Medulla oblongata (tissue), 1 donor: ENCODE results near the gene PGAP1.
"Not testable (repeated sequence)": the region's sequence is repeated elsewhere in the genome, so short reads cannot be mapped to it uniquely, and the experiment has no call there.

ENCODE experiments used
- DNase-seq: peaks from one replicate; pipeline ENCODE4 v3.0.0-alpha.2; 2015; ENCODE audit errors: extremely low spot score

PGAP1 gene

DNA sequence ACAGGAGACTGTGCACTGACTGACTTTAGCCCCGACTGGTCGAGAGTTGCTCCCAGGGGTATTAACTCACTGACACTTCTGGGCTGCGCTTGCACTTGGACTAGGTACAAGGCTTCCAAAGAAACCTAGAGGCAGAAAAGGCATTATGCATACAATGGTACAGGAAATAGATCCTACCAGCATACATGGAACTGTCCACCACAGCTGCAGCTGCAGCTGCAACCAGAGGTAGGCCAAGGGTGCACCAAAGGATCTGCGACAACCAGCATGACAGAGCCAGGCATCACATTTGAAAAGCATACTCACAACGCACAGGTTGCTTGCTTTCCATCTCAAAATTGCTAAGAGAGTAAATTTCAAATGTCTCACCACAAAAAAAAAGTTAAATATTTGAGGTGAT lies 22.6 kb upstream of the PGAP1 start:
- no peak for DNase-seq

- DNase-seq: no peak
These were observed 18.1 kb upstream of the PGAP1 start for GRCh38 chr2:196944570-196944969.

DNA sequence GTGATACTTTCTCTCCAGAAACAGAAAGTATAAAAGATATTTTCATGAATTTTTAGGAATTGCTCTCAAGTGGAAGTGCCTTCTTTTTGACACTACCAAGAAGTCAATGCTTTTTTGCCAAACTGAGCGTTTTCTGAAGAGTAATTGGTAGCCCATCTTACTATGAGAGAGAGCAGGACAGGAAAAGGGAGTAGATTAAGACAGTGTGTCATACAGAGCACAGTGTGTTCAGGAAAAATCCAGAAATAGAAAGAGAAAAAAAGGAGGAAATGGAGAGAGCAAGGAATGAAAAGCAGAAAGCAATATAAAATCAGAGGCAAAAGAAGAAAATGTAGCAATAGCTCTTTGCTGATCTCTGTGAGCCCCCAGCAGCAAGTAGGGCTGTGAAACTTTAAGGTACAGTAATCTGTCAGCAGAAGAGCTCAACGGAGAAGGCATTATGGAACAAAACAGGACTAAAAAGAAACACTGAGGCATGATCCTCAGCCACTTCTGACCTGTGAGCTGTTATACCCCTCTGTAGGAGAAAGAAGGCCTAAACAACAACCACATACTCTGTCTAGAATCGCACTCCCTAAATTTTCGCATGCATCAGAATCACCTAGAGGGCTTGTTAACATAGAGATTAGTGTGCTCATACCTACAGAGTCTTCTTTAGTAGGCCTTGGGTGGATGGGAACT lies 15.0 kb upstream of the PGAP1 start:
- no peak for DNase-seq

GRCh38 chr2:196939371-196939770 lies 12.9 kb upstream of the PGAP1 start:
- no peak for DNase-seq

GRCh38 chr2:196935432-196935831 lies 8.9 kb upstream of the PGAP1 start:
- no peak for DNase-seq

GRCh38 chr2:196934672-196935071 lies 8.2 kb upstream of the PGAP1 start:
- DNase-seq: no peak

DNA sequence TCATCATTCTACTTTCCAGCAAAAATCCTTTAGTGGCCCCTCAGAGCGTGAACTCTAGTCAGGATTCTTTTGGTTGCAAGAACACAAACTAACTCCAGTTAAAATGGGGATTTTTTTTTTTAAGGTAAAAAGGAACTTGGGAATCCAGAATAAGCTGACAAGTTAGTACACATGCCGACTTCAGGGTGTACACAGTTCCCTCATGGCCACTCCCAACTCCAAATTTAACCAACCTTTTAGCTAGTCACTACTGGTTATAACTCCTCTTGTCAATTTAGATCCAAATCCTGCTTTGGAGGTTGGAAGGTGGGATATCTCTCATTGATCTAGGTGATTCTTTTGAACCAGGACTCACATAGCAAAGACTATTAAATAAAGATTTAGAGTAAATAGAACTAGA lies 5.0 kb upstream of the PGAP1 start:
- DNase-seq: no peak

- peak; percentile 64 for DNase-seq
These were observed 1.1 kb upstream of the PGAP1 start for GRCh38 chr2:196927376-196928225.

DNA sequence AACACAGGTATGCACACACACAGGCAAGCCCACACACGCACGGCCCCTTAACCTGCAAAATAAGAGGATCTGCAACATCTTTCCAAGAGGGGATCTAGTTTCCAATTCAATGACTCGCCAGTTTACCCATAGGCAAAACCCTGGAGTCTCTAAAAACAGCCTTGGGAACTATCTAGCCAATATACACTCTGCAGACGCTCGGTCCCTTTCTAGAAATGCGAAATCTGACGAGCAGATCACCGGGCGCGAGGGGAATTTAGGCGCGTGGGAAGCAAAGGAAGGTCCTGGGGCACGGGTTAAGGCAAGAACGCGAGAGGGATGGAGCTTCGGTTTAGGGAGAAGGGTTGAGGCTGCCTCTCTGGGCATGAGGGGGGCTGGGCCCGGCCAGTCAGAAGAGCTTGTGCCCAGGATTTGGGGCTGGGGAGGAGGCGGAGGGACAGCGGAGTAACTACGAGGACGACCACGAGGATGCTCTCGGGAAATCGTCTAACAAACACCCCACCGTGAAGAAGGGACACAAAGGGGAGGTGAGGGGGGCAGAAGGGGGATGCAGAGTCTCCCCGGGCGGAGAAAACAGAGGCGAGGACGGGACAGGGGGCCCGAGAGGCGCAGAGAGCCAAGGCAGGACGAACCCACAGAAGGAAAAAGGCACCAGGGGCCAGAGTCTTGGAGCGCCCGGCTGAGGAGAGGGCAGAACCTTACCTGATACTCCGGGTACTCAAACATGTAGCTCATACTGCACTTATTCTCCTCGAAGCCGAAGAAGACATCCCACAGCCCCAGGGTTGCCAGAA lies 542 bp downstream of the PGAP1 start:
- peak; percentile 58 for DNase-seq

- peak; percentile 8 for DNase-seq
These were observed 1.3 kb downstream of the PGAP1 start for GRCh38 chr2:196925051-196925767.

GRCh38 chr2:196924051-196924450 lies 2.5 kb downstream of the PGAP1 start:
- DNase-seq: no peak

DNA sequence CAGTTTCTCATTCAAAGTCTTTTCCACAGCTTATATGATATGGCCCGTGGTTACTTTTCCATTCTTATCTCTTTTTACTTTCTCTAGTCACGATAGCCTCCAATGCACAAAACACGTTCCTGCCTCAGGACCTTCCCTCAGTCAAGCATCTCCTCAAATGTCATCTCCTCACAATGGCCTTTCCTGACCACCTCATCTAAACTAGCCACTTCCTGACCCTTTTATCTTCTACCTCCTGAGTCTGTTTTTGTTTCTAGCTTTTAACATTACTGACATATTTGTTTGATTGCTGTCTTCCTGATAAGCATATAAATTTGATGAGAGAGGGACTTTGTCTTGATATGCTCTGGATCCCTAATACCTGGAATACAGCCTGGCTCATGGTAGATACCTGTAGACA lies 7.6 kb downstream of the PGAP1 start:
- no peak for DNase-seq

- DNase-seq: no peak
These were observed 8.7 kb downstream of the PGAP1 start for GRCh38 chr2:196917802-196918201.

GRCh38 chr2:196915507-196916189 lies 10.9 kb downstream of the PGAP1 start:
- DNase-seq: no peak

GRCh38 chr2:196914867-196915460 lies 11.5 kb downstream of the PGAP1 start:
- DNase-seq: no peak

- DNase-seq: no peak
These were observed 12.8 kb downstream of the PGAP1 start for GRCh38 chr2:196913691-196914090.

DNA sequence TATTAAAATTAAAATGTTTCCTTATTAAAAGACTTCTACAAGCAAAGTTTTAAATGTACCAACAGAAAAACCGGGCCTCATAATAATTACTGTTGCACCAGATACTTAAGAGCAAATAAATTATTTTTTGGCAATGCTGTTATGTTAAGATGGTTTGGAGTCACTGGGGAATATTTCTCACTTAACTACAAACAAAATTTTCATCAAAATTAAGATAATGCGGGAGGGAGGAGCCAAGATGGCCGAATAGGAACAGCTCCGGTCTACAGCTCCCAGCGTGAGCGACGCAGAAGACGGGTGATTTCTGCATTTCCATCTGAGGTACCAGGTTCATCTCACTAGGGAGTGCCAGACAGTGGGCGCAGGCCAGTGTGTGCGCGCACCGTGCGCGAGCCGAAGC lies 21.1 kb downstream of the PGAP1 start:
- not testable (repeated sequence) for DNase-seq

GRCh38 chr2:196902828-196903227 lies 23.7 kb downstream of the PGAP1 start:
- DNase-seq: no peak

DNA sequence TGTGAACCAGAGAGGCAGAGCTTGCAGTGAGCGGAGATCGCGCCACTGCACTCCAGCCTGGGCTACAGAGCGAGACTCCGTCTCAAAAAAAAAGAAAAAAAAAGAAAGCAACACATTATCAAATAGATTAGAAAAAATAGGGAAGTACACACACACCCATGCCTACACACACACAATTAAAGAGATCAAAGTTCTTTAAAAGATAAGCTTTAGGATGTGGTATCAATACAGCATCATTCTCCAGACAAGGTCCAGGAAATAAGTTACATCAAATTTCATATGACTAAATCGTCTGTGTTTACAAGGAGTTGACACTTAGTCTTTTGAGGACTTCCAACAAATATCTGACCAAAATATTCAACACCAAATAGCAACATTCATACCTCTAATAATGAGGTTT lies 25.7 kb downstream of the PGAP1 start:
- DNase-seq: no peak

DNA sequence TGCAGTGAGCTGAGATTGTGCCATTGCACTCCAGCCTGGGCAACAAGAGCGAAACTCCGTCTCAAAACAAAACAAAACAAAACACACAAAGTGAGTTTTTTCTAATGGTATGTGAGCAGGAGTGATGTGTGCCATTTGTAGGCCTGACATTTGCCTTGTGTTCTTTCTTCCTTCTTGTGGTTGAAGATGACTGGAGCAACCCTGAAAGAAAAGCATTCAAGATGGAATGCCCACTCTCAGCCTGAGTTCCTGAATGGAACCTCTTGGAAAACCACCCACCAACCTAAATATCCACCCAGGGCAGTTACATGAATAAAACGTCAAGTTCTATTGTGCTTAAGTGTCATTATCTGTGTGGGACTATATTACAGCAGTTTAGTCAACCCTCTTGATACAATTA lies 26.5 kb downstream of the PGAP1 start:
- no peak for DNase-seq

DNA sequence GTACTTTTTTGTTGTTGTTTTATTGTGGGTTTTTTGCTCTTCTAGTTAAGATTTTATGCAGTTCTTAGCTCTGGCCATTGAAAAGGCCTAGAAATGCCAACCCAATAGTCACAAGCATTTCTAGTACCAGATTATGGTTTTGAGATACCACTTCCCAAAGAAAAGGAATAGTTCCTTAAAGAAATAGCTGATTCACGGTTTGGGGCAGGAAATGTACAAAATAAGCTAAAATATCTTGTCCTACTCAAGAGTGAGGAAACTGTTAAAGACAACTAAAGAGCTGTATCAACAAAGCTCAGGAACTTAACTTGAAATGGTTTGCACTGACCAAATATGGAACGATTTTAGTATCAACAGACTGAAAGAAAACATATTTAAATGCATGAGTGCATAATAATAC lies 35.4 kb downstream of the PGAP1 start:
- DNase-seq: no peak
